Uterus (tissue), 4 donors: ENCODE data around the gene SHC1. TPM values are rescaled to one million over a fixed set of nuclear protein-coding genes. Genes with fewer than 3 reads are reported as not detected.
A peak's percentile ranks its signal among the peaks of the same experiment; 100 is the strongest.

ENCODE experiments used
- DNase-seq, 2 donors: peaks; one replicate each; pipeline ENCODE4 v3.0.0-alpha.2; 2019 to 2020
- H3K27ac ChIP-seq, 2 donors: fragments of 200-600 bp; sonication (generic); 1 replicate in 1 of 2; 2 replicates in 1 of 2; pipeline ENCODE4 v1.5.1; 2016 to 2018
- H3K27me3 ChIP-seq, 2 donors: fragments of 200-600 bp; sonication (generic); one replicate each; pipeline ENCODE4 v1.5.1; 2018 to 2019; ENCODE audit warnings: control low read depth in 1 of 2
- H3K36me3 ChIP-seq, 2 donors: fragments of 200-600 bp; sonication (generic); one replicate each; pipeline ENCODE4 v1.5.1; 2019; ENCODE audit warnings: control low read depth in 1 of 2
- H3K4me1 ChIP-seq, 2 donors: fragments of 200-600 bp; sonication (generic); one replicate each; pipeline ENCODE4 v1.5.1; 2018 to 2019; ENCODE audit warnings: control low read depth in 1 of 2
- H3K4me3 ChIP-seq, 2 donors: fragments of 200-600 bp; sonication (generic); 1 replicate in 1 of 2; 2 replicates in 1 of 2; pipeline ENCODE4 v1.5.1; 2018 to 2019; ENCODE audit warnings: mild to moderate bottlenecking in 1 of 2
- H3K9me3 ChIP-seq, 2 donors: fragments of 200-600 bp; sonication (generic); one replicate each; pipeline ENCODE4 v1.5.1; 2019; ENCODE audit warnings: control low read depth in 1 of 2
- CTCF ChIP-seq, 4 experiments: fragments of 200-600 bp in 2 of 4; fragments of 450-650 bp in 2 of 4; sonication (generic) in 2 of 4; IDR thresholded peaks; one replicate each; pipeline ENCODE4 v1.5.1; 2016 to 2019; ENCODE audit warnings: antibody characterized with exemption in 4 of 4, mild to moderate bottlenecking in 2 of 4, moderate library complexity in 1 of 4
- POLR2A ChIP-seq, 2 donors: fragments of 450-650 bp; IDR thresholded peaks; one replicate each; pipeline ENCODE4 v1.6.1; 2016; ENCODE audit warnings: antibody characterized with exemption in 2 of 2, mild to moderate bottlenecking in 1 of 2, moderate library complexity in 1 of 2
- intact Hi-C: fragments of 100-400 bp; cut with DNase I; formaldehyde crosslinking; loops from one replicate; pipeline ENCODE4 v1.15.1; 2023; ENCODE audit warnings: low total_unique reads
- total RNA-seq, 4 donors: library from RNA; depleted of rRNA in 3 of 4; stranded (reverse); fragments of >200 nt in 3 of 4; gene quantifications; one replicate each; pipeline versions ENCODE4 v1.1.0 to v1.2.4, GENCODE V29; 2014 to 2023
- donor health status: DM: yes; HTN: yes; CAD: no.

Gene SHC1
- total RNA-seq, 4 donors from 2014 or later: 93.5 to 149 (median 101) TPM

GRCh38 chr1:154938604-154939399 is 31.7 kb downstream of the SHC1 start:
- Histone ChIP-seq H3K4me1 (no peaks in the 10 kb centered on the region), H3K27me3 (no peaks in the 10 kb centered on the region), H3K27ac (peak overlapping the region; percentile 93 to 98), H3K36me3 (no peaks in the 10 kb centered on the region), H3K9me3 (no peaks in the 10 kb centered on the region), H3K4me3 (no peak overlapping the region)
- DNase-seq: no peak
- TF ChIP-seq CTCF (IDR thresholded peaks at IDR 0.05) (no peak), POLR2A (IDR thresholded peaks at IDR 0.05) (no peak)
- intact Hi-C loops: no loop called here

GRCh38 chr1:154937988-154938386 is 32.6 kb downstream of the SHC1 start:
- DNase-seq: no peak
- intact Hi-C loops: no loop called here
- Histone ChIP-seq H3K4me1 (no peaks in the 10 kb centered on the region), H3K27me3 (no peaks in the 10 kb centered on the region), H3K9me3 (no peaks in the 10 kb centered on the region), H3K4me3 (peak overlapping the region in 1 of 2 donors; percentile 59), H3K36me3 (no peaks in the 10 kb centered on the region), H3K27ac (peak overlapping the region; percentile 93 to 98)
- no peak for TF ChIP-seq POLR2A (IDR thresholded peaks at IDR 0.05)
- no peak for TF ChIP-seq CTCF (IDR thresholded peaks at IDR 0.05)

- TF ChIP-seq CTCF (IDR thresholded peaks at IDR 0.05) (peak in 2 of 4 experiments; percentile 30 to 40), POLR2A (IDR thresholded peaks at IDR 0.05) (peak; percentile 56 to 67)
- no peaks in the 10 kb centered on the region for H3K27me3 ChIP-seq
- no peaks in the 10 kb centered on the region for H3K4me1 ChIP-seq
- no peaks in the 10 kb centered on the region for H3K36me3 ChIP-seq
- intact Hi-C loops: no loop called here
- H3K27ac ChIP-seq: peak overlapping the region; percentile 93 to 98
- no peaks in the 10 kb centered on the region for H3K9me3 ChIP-seq
- peak; percentile 89 to 94 for DNase-seq
- peak overlapping the region; percentile 56 to 59 for H3K4me3 ChIP-seq
These were observed 33.2 kb downstream of the SHC1 start for GRCh38 chr1:154937085-154937987.

DNA sequence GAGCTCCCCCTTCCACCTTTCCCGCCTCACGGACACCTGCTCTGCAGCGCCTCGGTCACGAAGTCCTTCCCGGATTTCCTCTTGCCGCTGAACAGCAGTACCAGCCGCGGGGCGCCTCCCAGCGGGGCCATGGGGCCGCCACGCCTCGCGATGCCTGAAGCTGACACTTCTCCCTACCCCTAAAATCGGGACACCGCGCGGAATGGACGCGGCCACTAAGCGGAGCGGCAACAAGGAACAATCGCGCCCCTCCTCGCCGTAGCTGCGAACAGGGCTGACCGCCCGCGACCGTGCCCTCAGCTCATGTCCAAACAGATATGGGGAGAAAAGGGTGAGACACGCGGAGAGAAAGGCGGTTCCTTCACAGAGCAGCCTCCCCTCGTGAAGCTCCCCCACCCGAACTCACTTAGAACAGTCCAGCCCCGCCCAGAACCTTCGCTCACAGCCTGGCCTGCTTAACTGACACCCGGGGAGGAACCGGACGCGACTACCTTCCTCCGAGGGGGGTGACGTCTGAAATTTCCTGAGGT is 33.9 kb downstream of the SHC1 start, which contains the start of gene PMVK:
TSS of gene PMVK (minus strand) at position 165 of the 530 bp plus-strand sequence. CDS start at position 131, 34 bp downstream.
- no peaks in the 10 kb centered on the region for H3K27me3 ChIP-seq
- H3K36me3 ChIP-seq: no peaks in the 10 kb centered on the region
- DNase-seq: peak; percentile 93 to 97
- peak within 1 kb of the TSS; percentile 56 to 59 for H3K4me3 ChIP-seq
- no peaks in the 10 kb centered on the region for H3K9me3 ChIP-seq
- H3K4me1 ChIP-seq: no peaks in the 10 kb centered on the region
- TF ChIP-seq POLR2A (IDR thresholded peaks at IDR 0.05): peak; percentile 58 to 69
- TF ChIP-seq CTCF (IDR thresholded peaks at IDR 0.05): peak; percentile 29 to 55 (median 46)
- intact Hi-C loops: no loop called here
- H3K27ac ChIP-seq: peak within 1 kb of the TSS; percentile 93 to 98
